ENCODE data around the gene SPAG4. TPM values are rescaled to one million over a fixed set of nuclear protein-coding genes. Genes with fewer than 3 reads are reported as not detected.

SPAG4 gene
- total RNA-seq, 2 experiments from 2014 or later: 7.5 to 9.4 TPM

- no peaks in the 10 kb centered on the region for H3K36me3 Mint-ChIP-seq
- no peak overlapping the region for H3K27ac Mint-ChIP-seq
- ChIA-PET POLR2A (interaction anchor here (0.7 to 2.1 kb wide), 3 partner anchors 14 to 63 kb away, joined by 3 to 8 read pairs (median 6); partner anchors contain the start of genes ERGIC3 and SPAG4), CTCF (interaction anchor here (0.6 to 2.0 kb wide), 25 partner anchors 13 to 504 kb away, joined by 3 to 16 read pairs (median 4); partner anchors contain the start of genes ERGIC3, NFS1, ROMO1 and SCAND1)
- peaks cover 18% of the 10 kb centered on the region for H3K27me3 Mint-ChIP-seq
- H3K9me3 Mint-ChIP-seq: no peaks in the 10 kb centered on the region
- peaks cover 9% of the 10 kb centered on the region for H3K4me1 Mint-ChIP-seq (ENCODE audit: low read depth)
- H3K4me3 Mint-ChIP-seq: peak overlapping the region; percentile 67
- peak; percentile 89 for DNase-seq
- intact Hi-C loops (cut with micrococcal nuclease): loop anchor here (1.0 to 5.0 kb wide), 4 partner anchors 15 to 351 kb away; partner anchors contain the start of gene SCAND1
Measured at GRCh38 chr20:35600993-35601973, 14.3 kb upstream of the SPAG4 start.

GRCh38 chr20:35601990-35602389 lies 13.6 kb upstream of the SPAG4 start:
- Mint-ChIP-seq H3K36me3 (no peaks in the 10 kb centered on the region), H3K27me3 (peaks cover 18% of the 10 kb centered on the region), H3K4me1 (ENCODE audit: low read depth) (peaks cover 9% of the 10 kb centered on the region), H3K9me3 (no peaks in the 10 kb centered on the region), H3K4me3 (no peak overlapping the region), H3K27ac (no peak overlapping the region)
- no peak for DNase-seq
- POLR2A ChIA-PET: interaction anchor here (0.7 to 2.1 kb wide), 4 partner anchors 14 to 62 kb away, joined by 3 to 8 read pairs (median 4); partner anchors contain the start of genes ERGIC3 and SPAG4
- CTCF ChIA-PET: interaction anchor here (1.0 to 2.0 kb wide), 18 partner anchors 14 to 352 kb away, joined by 3 to 16 read pairs (median 5); partner anchors contain the start of genes ERGIC3, NFS1, ROMO1 and SCAND1
- intact Hi-C loops (cut with micrococcal nuclease): loop anchor here (1.0 to 5.0 kb wide), 4 partner anchors 14 to 350 kb away; partner anchors contain the start of gene SCAND1

- intact Hi-C loops (cut with micrococcal nuclease): loop anchor here (5.0 kb wide), 2 partner anchors 279 to 349 kb away; partner anchors contain the start of gene SCAND1
- POLR2A ChIA-PET: interaction anchor here (1.3 kb wide), 1 partner anchor 61 kb away, joined by 3 read pairs; no protein-coding TSS in a partner anchor
- DNase-seq: no peak
- no peak overlapping the region for H3K27ac Mint-ChIP-seq
- H3K36me3 Mint-ChIP-seq: no peaks in the 10 kb centered on the region
- H3K4me1 Mint-ChIP-seq (ENCODE audit: low read depth): peaks cover 9% of the 10 kb centered on the region
- CTCF ChIA-PET: interaction anchor here (1.1 to 1.4 kb wide), 2 partner anchors 16 to 351 kb away, joined by 3 to 5 read pairs; partner anchors contain the start of gene SCAND1
- H3K9me3 Mint-ChIP-seq: no peaks in the 10 kb centered on the region
- no peak overlapping the region for H3K4me3 Mint-ChIP-seq
- H3K27me3 Mint-ChIP-seq: peaks cover 17% of the 10 kb centered on the region
Measured at GRCh38 chr20:35602851-35603495, 12.7 kb upstream of the SPAG4 start.

- Mint-ChIP-seq H3K27me3 (peaks cover 17% of the 10 kb centered on the region), H3K4me1 (ENCODE audit: low read depth) (peaks cover 9% of the 10 kb centered on the region), H3K36me3 (no peaks in the 10 kb centered on the region), H3K4me3 (no peak overlapping the region), H3K9me3 (no peaks in the 10 kb centered on the region), H3K27ac (no peak overlapping the region)
- ChIA-PET POLR2A (no interaction called here), CTCF (interaction anchor here (0.7 to 2.3 kb wide), 4 partner anchors 12 to 389 kb away, joined by 3 to 12 read pairs (median 4); partner anchors contain the start of gene SPAG4)
- intact Hi-C loops (cut with micrococcal nuclease): loop anchor here (5.0 kb wide), 2 partner anchors 278 to 348 kb away; partner anchors contain the start of gene SCAND1
- DNase-seq: no peak
Measured at GRCh38 chr20:35603695-35604448, 11.8 kb upstream of the SPAG4 start.

- H3K4me3 Mint-ChIP-seq: no peak overlapping the region
- H3K9me3 Mint-ChIP-seq: no peaks in the 10 kb centered on the region
- peaks cover 9% of the 10 kb centered on the region for H3K4me1 Mint-ChIP-seq (ENCODE audit: low read depth)
- no peak overlapping the region for H3K27ac Mint-ChIP-seq
- intact Hi-C loops (cut with micrococcal nuclease): loop anchor here (5.0 kb wide), 2 partner anchors 278 to 348 kb away; partner anchors contain the start of gene SCAND1
- CTCF ChIA-PET: interaction anchor here (0.7 to 2.3 kb wide), 3 partner anchors 11 to 388 kb away, joined by 3 to 12 read pairs (median 4); partner anchors contain the start of gene SPAG4
- DNase-seq: peak; percentile 29
- no peaks in the 10 kb centered on the region for H3K36me3 Mint-ChIP-seq
- H3K27me3 Mint-ChIP-seq: peaks cover 17% of the 10 kb centered on the region
- POLR2A ChIA-PET: no interaction called here
Measured at GRCh38 chr20:35604449-35604747, 11.2 kb upstream of the SPAG4 start.

GRCh38 chr20:35606127-35606526 lies 9.5 kb upstream of the SPAG4 start:
- ChIA-PET CTCF (interaction anchor here (1.0 to 2.3 kb wide), 2 partner anchors 14 to 96 kb away, joined by 3 to 12 read pairs; no protein-coding TSS in a partner anchor), POLR2A (interaction anchor here (1.2 kb wide), 1 partner anchor 97 kb away, joined by 3 read pairs; no protein-coding TSS in a partner anchor)
- Mint-ChIP-seq H3K36me3 (no peaks in the 10 kb centered on the region), H3K27ac (no peak overlapping the region), H3K9me3 (no peaks in the 10 kb centered on the region), H3K4me1 (ENCODE audit: low read depth) (peaks cover 4% of the 10 kb centered on the region), H3K27me3 (peaks cover 14% of the 10 kb centered on the region), H3K4me3 (no peak overlapping the region)
- no peak for DNase-seq
- intact Hi-C loops (cut with micrococcal nuclease): no loop called here

- Mint-ChIP-seq H3K27me3 (peaks cover 8% of the 10 kb centered on the region), H3K4me1 (ENCODE audit: low read depth) (no peaks in the 10 kb centered on the region), H3K9me3 (no peaks in the 10 kb centered on the region), H3K4me3 (no peak overlapping the region), H3K27ac (no peak overlapping the region), H3K36me3 (no peaks in the 10 kb centered on the region)
- no peak for DNase-seq
- POLR2A ChIA-PET: no interaction called here
- CTCF ChIA-PET: interaction anchor here (1.0 kb wide), 1 partner anchor 97 kb away, joined by 3 read pairs; no protein-coding TSS in a partner anchor
- intact Hi-C loops (cut with micrococcal nuclease): no loop called here
Measured at GRCh38 chr20:35607003-35607735, 8.5 kb upstream of the SPAG4 start.

GRCh38 chr20:35610833-35611427 lies 4.7 kb upstream of the SPAG4 start:
- Mint-ChIP-seq H3K27ac (no peak overlapping the region), H3K36me3 (no peaks in the 10 kb centered on the region), H3K4me1 (ENCODE audit: low read depth) (peaks cover 7% of the 10 kb centered on the region), H3K4me3 (no peak overlapping the region), H3K9me3 (no peaks in the 10 kb centered on the region), H3K27me3 (no peaks in the 10 kb centered on the region)
- ChIA-PET CTCF (interaction anchor here (0.6 kb wide), 1 partner anchor 11 kb away, joined by 4 read pairs; no protein-coding TSS in a partner anchor), POLR2A (no interaction called here)
- intact Hi-C loops (cut with micrococcal nuclease): loop anchor here (10.0 kb wide), 1 partner anchor 736 kb away; the partner anchor contains the start of genes ACSS2 and GGT7
- DNase-seq: no peak

- intact Hi-C loops (cut with micrococcal nuclease): loop anchor here (10.0 kb wide), 1 partner anchor 737 kb away; the partner anchor contains the start of genes ACSS2 and GGT7
- Mint-ChIP-seq H3K27ac (no peak overlapping the region), H3K9me3 (no peaks in the 10 kb centered on the region), H3K4me3 (no peak overlapping the region), H3K27me3 (no peaks in the 10 kb centered on the region), H3K4me1 (ENCODE audit: low read depth) (peaks cover 7% of the 10 kb centered on the region), H3K36me3 (no peaks in the 10 kb centered on the region)
- DNase-seq: no peak
- ChIA-PET POLR2A (interaction anchor here (0.6 kb wide), 1 partner anchor 55 kb away, joined by 3 read pairs; no protein-coding TSS in a partner anchor), CTCF (no interaction called here)
Measured at GRCh38 chr20:35611482-35611881, 4.1 kb upstream of the SPAG4 start.
